ENCODE measurements around the gene CPD.

The CPD gene

GRCh38 chr17:30354701-30355100, 24.0 kb upstream of the CPD start:
- DNase-seq (ENCODE audit: low read depth in 3 of 3), result no peak

- no peak for DNase-seq (ENCODE audit: low read depth in 3 of 3)
Measured at GRCh38 chr17:30357476-30357875, 21.3 kb upstream of the CPD start.

- no peak for DNase-seq (ENCODE audit: low read depth in 3 of 3)
Measured at GRCh38 chr17:30358055-30358760, 20.5 kb upstream of the CPD start.

GRCh38 chr17:30360086-30360808, 18.5 kb upstream of the CPD start:
- DNase-seq (ENCODE audit: low read depth in 3 of 3), result no peak

- no peak for DNase-seq (ENCODE audit: low read depth in 3 of 3)
Measured at GRCh38 chr17:30361766-30362279, 16.9 kb upstream of the CPD start.

GRCh38 chr17:30363715-30364202, 15.0 kb upstream of the CPD start:
- DNase-seq (ENCODE audit: low read depth in 3 of 3), result peak; percentile 74 to 88 (median 77)

GRCh38 chr17:30366536-30366935, 12.2 kb upstream of the CPD start:
- no peak for DNase-seq (ENCODE audit: low read depth in 3 of 3)

GRCh38 chr17:30368912-30369720, 9.6 kb upstream of the CPD start:
- DNase-seq (ENCODE audit: low read depth in 3 of 3), result no peak

- DNase-seq (ENCODE audit: low read depth in 3 of 3), result no peak
Measured at GRCh38 chr17:30369995-30370394, 8.7 kb upstream of the CPD start.

- peak in 2 of 3 donors; percentile 28 to 36 for DNase-seq (ENCODE audit: low read depth in 3 of 3)
Measured at GRCh38 chr17:30372755-30373154, 6.0 kb upstream of the CPD start.

GRCh38 chr17:30375661-30376060, 3.1 kb upstream of the CPD start:
- no peak for DNase-seq (ENCODE audit: low read depth in 3 of 3)

GRCh38 chr17:30376621-30377452, 1.9 kb upstream of the CPD start:
- peak in 2 of 3 donors; percentile 54 to 63 for DNase-seq (ENCODE audit: low read depth in 3 of 3)

- no peak for DNase-seq (ENCODE audit: low read depth in 3 of 3)
Measured at GRCh38 chr17:30377574-30378240, 1.0 kb upstream of the CPD start.

- DNase-seq (ENCODE audit: low read depth in 3 of 3), result peak in 2 of 3 donors; percentile 38
Measured at GRCh38 chr17:30378241-30378824, 394 bp upstream of the CPD start.

GRCh38 chr17:30379303-30379902, 676 bp downstream of the CPD start:
- peak in 1 of 3 donors; percentile 23 for DNase-seq (ENCODE audit: low read depth in 3 of 3)

- DNase-seq (ENCODE audit: low read depth in 3 of 3), result no peak
Measured at GRCh38 chr17:30379903-30380381, 1.2 kb downstream of the CPD start.

GRCh38 chr17:30380643-30381339, 2.1 kb downstream of the CPD start:
- DNase-seq (ENCODE audit: low read depth in 3 of 3), result no peak

GRCh38 chr17:30381340-30381659, 2.6 kb downstream of the CPD start:
- no peak for DNase-seq (ENCODE audit: low read depth in 3 of 3)

- DNase-seq (ENCODE audit: low read depth in 3 of 3), result no peak
Measured at GRCh38 chr17:30382345-30382744, 3.6 kb downstream of the CPD start.
